ENCODE results near the gene JPH3. TPM values are rescaled to one million over a fixed set of nuclear protein-coding genes. Genes with fewer than 3 reads are reported as not detected.

Gene JPH3
- polyA plus RNA-seq, 1 donor (not counting 4 experiments of a cell fraction or from before 2014, with no cell fraction given), result not detected

DNA sequence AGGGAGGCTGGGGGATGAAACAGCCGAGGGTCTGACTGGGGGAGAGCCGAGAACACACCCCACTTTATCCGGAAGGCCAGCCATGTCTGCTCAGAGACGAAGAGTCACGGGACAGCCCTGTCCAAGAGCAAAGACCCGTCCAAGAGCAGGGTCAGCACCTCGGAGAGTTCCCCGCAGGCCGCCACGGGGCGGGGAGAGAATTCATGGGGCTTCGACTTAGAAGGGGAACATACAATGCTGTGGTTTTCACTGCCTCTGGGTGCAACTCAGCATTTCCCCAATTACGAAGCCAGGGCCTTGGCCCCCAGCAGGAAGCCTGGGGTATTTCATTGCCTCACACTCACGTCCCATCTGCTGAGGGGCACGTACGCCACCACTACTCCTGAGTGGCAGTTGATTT lies 59.3 kb downstream of the JPH3 start:
- TF ChIP-seq EZH2 (IDR thresholded peaks at IDR 0.05; ENCODE audit: low read length) (no peak), CTCF (optimal IDR thresholded peaks at IDR 0.05 in 1 of 3, IDR thresholded peaks at IDR 0.05 in 1 of 3, conservative IDR thresholded peaks at IDR 0.05 in 1 of 3; ENCODE audit: extremely low read depth in 1 of 3, insufficient read depth in 2 of 3, low read length in 3 of 3) (no peak)
- H4K20me1 ChIP-seq (ENCODE audit: control insufficient read depth, extremely low read depth, insufficient read depth, low read length), result no peaks in the 10 kb centered on the region
- no peak overlapping the region for H2AFZ ChIP-seq (ENCODE audit: control insufficient read depth, low read length)
- DNase-seq (ENCODE audit: low read depth, low spot score), result no peak
- no peaks in the 10 kb centered on the region for H3K4me1 ChIP-seq (ENCODE audit: control insufficient read depth, extremely low read depth, insufficient read depth, low read length)
- dilution Hi-C loops (cut with MboI; ENCODE audit: extremely low pct_ligation_motif_present, low sequenced_read_pairs), result no loop called here
- H3K9ac ChIP-seq (ENCODE audit: control insufficient read depth, extremely low read depth, insufficient read depth, low read length), result no peak overlapping the region
- no peaks in the 10 kb centered on the region for H3K9me1 ChIP-seq (ENCODE audit: control insufficient read depth, extremely low read depth, insufficient read depth, low read length)
- H3K36me3 ChIP-seq (ENCODE audit: control insufficient read depth in 2 of 2, extremely low read depth in 1 of 2, insufficient read depth in 2 of 2, low read length in 2 of 2), result no peaks in the 10 kb centered on the region
- no peaks in the 10 kb centered on the region for H3K79me2 ChIP-seq (ENCODE audit: control insufficient read depth, insufficient read depth, low read length)
- no peaks in the 10 kb centered on the region for H3K9me3 ChIP-seq (ENCODE audit: control insufficient read depth, low read depth, low read length)
- no peak overlapping the region for H3K4me2 ChIP-seq (ENCODE audit: control insufficient read depth, extremely low read depth, insufficient read depth, low read depth, low read length)
- peaks cover 10% of the 10 kb centered on the region for H3K27me3 ChIP-seq (ENCODE audit: control insufficient read depth, extremely low read depth, insufficient read depth, low read length)
- no peak overlapping the region for H3K4me3 ChIP-seq (ENCODE audit: control insufficient read depth in 2 of 3, extremely low read depth in 1 of 3, insufficient read depth in 2 of 3, low read depth in 1 of 3, low read length in 3 of 3)
- no peak overlapping the region for H3K27ac ChIP-seq (ENCODE audit: control insufficient read depth, insufficient read depth, low read length)
- no peak for FAIRE-seq

- Histone ChIP-seq H4K20me1 (ENCODE audit: control insufficient read depth, extremely low read depth, insufficient read depth, low read length) (no peaks in the 10 kb centered on the region), H3K27ac (ENCODE audit: control insufficient read depth, insufficient read depth, low read length) (no peak overlapping the region), H3K9me1 (ENCODE audit: control insufficient read depth, extremely low read depth, insufficient read depth, low read length) (no peaks in the 10 kb centered on the region), H3K4me3 (ENCODE audit: control insufficient read depth in 2 of 3, extremely low read depth in 1 of 3, insufficient read depth in 2 of 3, low read depth in 1 of 3, low read length in 3 of 3) (no peak overlapping the region), H3K9ac (ENCODE audit: control insufficient read depth, extremely low read depth, insufficient read depth, low read length) (no peak overlapping the region), H3K79me2 (ENCODE audit: control insufficient read depth, insufficient read depth, low read length) (no peaks in the 10 kb centered on the region), H3K9me3 (ENCODE audit: control insufficient read depth, low read depth, low read length) (no peaks in the 10 kb centered on the region), H3K4me1 (ENCODE audit: control insufficient read depth, extremely low read depth, insufficient read depth, low read length) (no peaks in the 10 kb centered on the region), H2AFZ (ENCODE audit: control insufficient read depth, low read length) (no peak overlapping the region), H3K4me2 (ENCODE audit: control insufficient read depth, extremely low read depth, insufficient read depth, low read depth, low read length) (no peak overlapping the region), H3K36me3 (ENCODE audit: control insufficient read depth in 2 of 2, extremely low read depth in 1 of 2, insufficient read depth in 2 of 2, low read length in 2 of 2) (no peaks in the 10 kb centered on the region), H3K27me3 (ENCODE audit: control insufficient read depth, extremely low read depth, insufficient read depth, low read length) (peaks cover 11% of the 10 kb centered on the region)
- FAIRE-seq (no peak), DNase-seq (ENCODE audit: low read depth, low spot score) (no peak)
- dilution Hi-C loops (cut with MboI; ENCODE audit: extremely low pct_ligation_motif_present, low sequenced_read_pairs), result no loop called here
- TF ChIP-seq EZH2 (IDR thresholded peaks at IDR 0.05; ENCODE audit: low read length), result no peak
- no peak for TF ChIP-seq CTCF (optimal IDR thresholded peaks at IDR 0.05 in 1 of 3, IDR thresholded peaks at IDR 0.05 in 1 of 3, conservative IDR thresholded peaks at IDR 0.05 in 1 of 3; ENCODE audit: extremely low read depth in 1 of 3, insufficient read depth in 2 of 3, low read length in 3 of 3)
These were observed 60.2 kb downstream of the JPH3 start for GRCh38 chr16:87662254-87663204.
